CD4-positive, alpha-beta T cell treated with Interleukin-21 for 1 hour (primary cell): ENCODE measurements around the gene MTUS2.
A peak's percentile ranks its signal among the peaks of the same experiment; 100 is the strongest.

Source experiments
- DNase-seq: peaks from one replicate; pipeline ENCODE4 v3.0.0-alpha.2; 2020

MTUS2 gene

GRCh38 chr13:29514720-29515310 lies 694.7 kb downstream of the MTUS2 start:
- no peak for DNase-seq

- DNase-seq = no peak
Measured at GRCh38 chr13:29515372-29515771, 695.2 kb downstream of the MTUS2 start.

- no peak for DNase-seq
Measured at GRCh38 chr13:29516012-29516411, 695.9 kb downstream of the MTUS2 start.

GRCh38 chr13:29516880-29517279 lies 696.7 kb downstream of the MTUS2 start:
- DNase-seq = no peak

GRCh38 chr13:29519921-29520320 lies 699.8 kb downstream of the MTUS2 start:
- no peak for DNase-seq

GRCh38 chr13:29520671-29521070 lies 700.5 kb downstream of the MTUS2 start:
- no peak for DNase-seq

GRCh38 chr13:29521336-29521735 lies 701.2 kb downstream of the MTUS2 start:
- no peak for DNase-seq

GRCh38 chr13:29522044-29522685 lies 702.0 kb downstream of the MTUS2 start:
- DNase-seq = no peak

GRCh38 chr13:29523199-29523961 lies 703.2 kb downstream of the MTUS2 start:
- no peak for DNase-seq

- DNase-seq = no peak
Measured at GRCh38 chr13:29524176-29524575, 704.0 kb downstream of the MTUS2 start.

GRCh38 chr13:29524641-29525040 lies 704.5 kb downstream of the MTUS2 start:
- no peak for DNase-seq

- no peak for DNase-seq
Measured at GRCh38 chr13:29525757-29526156, 705.6 kb downstream of the MTUS2 start.

GRCh38 chr13:29526741-29527140 lies 706.6 kb downstream of the MTUS2 start:
- DNase-seq = no peak

GRCh38 chr13:29527511-29527910 lies 707.4 kb downstream of the MTUS2 start:
- no peak for DNase-seq

- no peak for DNase-seq
Measured at GRCh38 chr13:29527916-29528315, 707.8 kb downstream of the MTUS2 start.

GRCh38 chr13:29529754-29530153 lies 709.6 kb downstream of the MTUS2 start:
- DNase-seq = peak; percentile 40

GRCh38 chr13:29530901-29531300 lies 710.8 kb downstream of the MTUS2 start:
- DNase-seq = no peak

- DNase-seq = no peak
Measured at GRCh38 chr13:29532116-29532515, 712.0 kb downstream of the MTUS2 start.

GRCh38 chr13:29532821-29533220 lies 712.7 kb downstream of the MTUS2 start:
- DNase-seq = no peak

GRCh38 chr13:29534083-29534482 lies 713.9 kb downstream of the MTUS2 start:
- DNase-seq = no peak

- DNase-seq = no peak
Measured at GRCh38 chr13:29535663-29536655, 715.8 kb downstream of the MTUS2 start.

GRCh38 chr13:29536853-29537252 lies 716.7 kb downstream of the MTUS2 start:
- DNase-seq = no peak
